Common myeloid progenitor, CD34-positive (primary cell): Measurements from ENCODE around the gene SUMO1.

Experiments used
- CTCF ChIA-PET: fragments of 350-600 bp; sonication (Branson Sonifier 250); formaldehyde crosslinking; loops from one replicate; lab custom pipeline; 2021; ENCODE audit warnings: antibody characterized with exemption; lab: Charles Lee
- POLR2A ChIA-PET: fragments of 350-600 bp; sonication (Branson Sonifier 250); formaldehyde crosslinking; loops from one replicate; lab custom pipeline; 2021; ENCODE audit warnings: antibody characterized with exemption; lab: Charles Lee
- DNase-seq, 3 donors: peaks; one replicate each; pipeline versions ENCODE4 v3.0.0 to v3.0.0-alpha.2; 2013
- H3K27ac ChIP-seq, 2 experiments: 1 replicate in 1 of 2; 2 replicates in 1 of 2; pipeline ENCODE4 v1.7.0; 2013; ENCODE audit warnings: inconsistent platforms in 2 of 2, low read length in 2 of 2, mild to moderate bottlenecking in 2 of 2, low read depth in 1 of 2, moderate library complexity in 1 of 2; ENCODE audit not compliant: severe bottlenecking in 2 of 2, insufficient read depth in 1 of 2, poor library complexity in 1 of 2
- H3K27me3 ChIP-seq, 5 experiments: replicated peaks in 2 of 5; 1 replicate in 3 of 5; 2 replicates in 2 of 5; pipeline versions ENCODE4 v1.6.1 to v1.7.0; 2013; ENCODE audit warnings: low read length in 4 of 5, mild to moderate bottlenecking in 2 of 5, moderate library complexity in 2 of 5, inconsistent platforms in 1 of 5; ENCODE audit not compliant: insufficient read depth in 5 of 5, control insufficient read depth in 4 of 5
- H3K36me3 ChIP-seq, 4 experiments: 1 replicate in 2 of 4; 2 replicates in 2 of 4; pipeline versions ENCODE4 v1.6.1 to v1.7.0; 2013; ENCODE audit warnings: low read length in 3 of 4, control low read depth in 1 of 4, mild to moderate bottlenecking in 1 of 4; ENCODE audit not compliant: control insufficient read depth in 4 of 4, insufficient read depth in 4 of 4
- H3K4me1 ChIP-seq, 4 experiments: 1 replicate in 3 of 4; 2 replicates in 1 of 4; pipeline versions ENCODE4 v1.6.1 to v1.7.1; 2013; ENCODE audit warnings: low read length in 3 of 4, mild to moderate bottlenecking in 3 of 4, control low read depth in 1 of 4, inconsistent platforms in 1 of 4, moderate library complexity in 1 of 4; ENCODE audit not compliant: control insufficient read depth in 4 of 4, insufficient read depth in 4 of 4; ENCODE audit errors: control extremely low read depth in 1 of 4
- H3K4me3 ChIP-seq, 7 experiments: 1 replicate in 4 of 7; 2 replicates in 3 of 7; pipeline versions ENCODE4 v1.5.1 to v1.7.0; 2013; ENCODE audit warnings: mild to moderate bottlenecking in 7 of 7, low read length in 6 of 7, moderate library complexity in 6 of 7, inconsistent platforms in 2 of 7, low read depth in 2 of 7, control low read depth in 1 of 7; ENCODE audit not compliant: insufficient read depth in 4 of 7, control insufficient read depth in 1 of 7; ENCODE audit errors: extremely low read depth in 1 of 7
- H3K9me3 ChIP-seq, 5 experiments: 1 replicate in 4 of 5; 2 replicates in 1 of 5; pipeline versions ENCODE4 v1.6.1 to v1.7.1; 2013; ENCODE audit warnings: low read length in 4 of 5, mild to moderate bottlenecking in 2 of 5, inconsistent platforms in 1 of 5, low read depth in 1 of 5, moderate library complexity in 1 of 5; ENCODE audit not compliant: control insufficient read depth in 4 of 5, insufficient read depth in 2 of 5; ENCODE audit errors: control extremely low read depth in 1 of 5
- WGBS: methylation state at CpG from one replicate; pipeline ENCODE4 v1.1.5; 2013; ENCODE audit not compliant: insufficient coverage; 5-methylcytosine and 5-hydroxymethylcytosine counted together

Gene SUMO1

GRCh38 chr2:202269585-202269984 is 31.2 kb upstream of the SUMO1 start:
- WGBS: 89% methylated on average over 7 of the region's 9 CpGs
- Histone ChIP-seq H3K4me1 (peaks cover 17 to 32% (median 24%) of the 10 kb centered on the region in 4 experiments), H3K27me3 (no peaks in the 10 kb centered on the region), H3K4me3 (peak overlapping the region in 1 of 7 experiments; percentile 42), H3K36me3 (peaks cover under 1 to 5% (median 2%) of the 10 kb centered on the region in 4 experiments), H3K27ac (peak overlapping the region in 1 of 2 experiments; percentile 37), H3K9me3 (no peaks in the 10 kb centered on the region)
- peak; percentile 42 to 87 (median 73) for DNase-seq
- POLR2A ChIA-PET: interaction anchor here (0.7 kb wide), 1 partner anchor 1069 kb away, joined by 4 read pairs; no protein-coding TSS in a partner anchor
- CTCF ChIA-PET: interaction anchor here (1.2 kb wide), 1 partner anchor 9 kb away, joined by 4 read pairs; no protein-coding TSS in a partner anchor

- DNase-seq: no peak
- H3K27me3 ChIP-seq: no peaks in the 10 kb centered on the region
- H3K36me3 ChIP-seq: peaks cover 0 to 3% (median 0%) of the 10 kb centered on the region in 4 experiments
- ChIA-PET CTCF (interaction anchor here (0.6 to 2.1 kb wide), 4 partner anchors 10 to 32 kb away, joined by 3 to 6 read pairs (median 4); no protein-coding TSS in a partner anchor), POLR2A (no interaction called here)
- peak overlapping the region in 1 of 2 experiments; percentile 97 for H3K27ac ChIP-seq
- peak overlapping the region in 6 of 7 experiments; percentile 92 to 100 (median 99) for H3K4me3 ChIP-seq
- H3K4me1 ChIP-seq: peaks cover 17 to 32% (median 24%) of the 10 kb centered on the region in 4 experiments
- no peaks in the 10 kb centered on the region for H3K9me3 ChIP-seq
- 20% methylated on average over 8 of the region's 9 CpGs for WGBS
These were observed 29.1 kb upstream of the SUMO1 start for GRCh38 chr2:202267495-202267894.

- 0% methylated on average over 51 of the region's 54 CpGs for WGBS
- Histone ChIP-seq H3K36me3 (peaks cover 0 to 3% (median 0%) of the 10 kb centered on the region in 4 experiments), H3K27me3 (no peaks in the 10 kb centered on the region), H3K4me1 (peaks cover 17 to 32% (median 23%) of the 10 kb centered on the region in 4 experiments), H3K9me3 (no peaks in the 10 kb centered on the region), H3K4me3 (peak within 1 kb of the TSS; percentile 92 to 100 (median 99)), H3K27ac (peak within 1 kb of the TSS; percentile 91 to 97)
- DNase-seq: peak; percentile 97 to 98 (median 97)
- ChIA-PET POLR2A (no interaction called here), CTCF (no interaction called here)
These were observed 27.3 kb upstream of the SUMO1 start, which contains the start of gene NOP58 for GRCh38 chr2:202265467-202266277. NOP58 (plus strand) TSS chr2:202265763; CDS start chr2:202265942, 179 bp downstream.

GRCh38 chr2:202261531-202261930 is 23.1 kb upstream of the SUMO1 start:
- no peaks in the 10 kb centered on the region for H3K36me3 ChIP-seq
- no peak overlapping the region for H3K4me3 ChIP-seq
- DNase-seq: no peak
- H3K27me3 ChIP-seq: no peaks in the 10 kb centered on the region
- ChIA-PET POLR2A (no interaction called here), CTCF (interaction anchor here (1.1 kb wide), 1 partner anchor 32 kb away, joined by 3 read pairs; no protein-coding TSS in a partner anchor)
- H3K27ac ChIP-seq: no peak overlapping the region
- H3K9me3 ChIP-seq: no peaks in the 10 kb centered on the region
- 100% methylated on average over 3 of the region's 4 CpGs for WGBS
- H3K4me1 ChIP-seq: peaks cover 0 to 2% (median 1%) of the 10 kb centered on the region in 4 experiments

- Histone ChIP-seq H3K36me3 (no peaks in the 10 kb centered on the region), H3K27me3 (no peaks in the 10 kb centered on the region), H3K9me3 (peaks cover 0 to 3% (median 0%) of the 10 kb centered on the region in 5 experiments), H3K4me3 (no peak overlapping the region), H3K27ac (no peak overlapping the region), H3K4me1 (peaks cover 0 to 2% (median 0%) of the 10 kb centered on the region in 4 experiments)
- POLR2A ChIA-PET: interaction anchor here (0.6 kb wide), 2 partner anchors 13 to 396 kb away, joined by 3 to 4 read pairs; no protein-coding TSS in a partner anchor
- 100% methylated on average over 4 of the region's 5 CpGs for WGBS
- DNase-seq: no peak
- CTCF ChIA-PET: interaction anchor here (0.6 to 1.8 kb wide), 2 partner anchors 10 to 405 kb away, joined by 4 to 5 read pairs; no protein-coding TSS in a partner anchor
These were observed 13.1 kb upstream of the SUMO1 start for GRCh38 chr2:202251494-202251893.

GRCh38 chr2:202249521-202250253 is 11.3 kb upstream of the SUMO1 start:
- POLR2A ChIA-PET: no interaction called here
- peaks cover 0 to 2% (median 0%) of the 10 kb centered on the region in 4 experiments for H3K4me1 ChIP-seq
- DNase-seq: peak in 1 of 3 donors; percentile 36
- H3K27ac ChIP-seq: no peak overlapping the region
- H3K36me3 ChIP-seq: no peaks in the 10 kb centered on the region
- H3K27me3 ChIP-seq: no peaks in the 10 kb centered on the region
- 94% methylated on average over 8 of the region's 10 CpGs for WGBS
- CTCF ChIA-PET: interaction anchor here (0.7 kb wide), 1 partner anchor 230 kb away, joined by 4 read pairs; no protein-coding TSS in a partner anchor
- peaks cover 0 to 3% (median 0%) of the 10 kb centered on the region in 5 experiments for H3K9me3 ChIP-seq
- no peak overlapping the region for H3K4me3 ChIP-seq
